Measurements from ENCODE around the gene PNMA6A. TPM values are rescaled to one million over a fixed set of nuclear protein-coding genes. Genes with fewer than 3 reads are reported as not detected.
"Not testable (repeated sequence)": the region's sequence is repeated elsewhere in the genome, so short reads cannot be mapped to it uniquely, and the experiment has no call there.

Gene PNMA6A
- total and polyA plus RNA-seq, 2 donors (not counting 1 experiment from before 2014, with no cell fraction given): 0.85 to 3.3 TPM

- H4K20me1 ChIP-seq (ENCODE audit: control insufficient read depth, extremely low read depth, insufficient read depth, low read length): no peaks in the 10 kb centered on the region
- no peak overlapping the region for H3K4me3 ChIP-seq (replicated peaks in 1 of 4; ENCODE audit: control extremely low read depth in 1 of 4, insufficient read depth in 1 of 4, low read depth in 3 of 4, low read length in 4 of 4)
- no peaks in the 10 kb centered on the region for H3K36me3 ChIP-seq (ENCODE audit: control insufficient read depth, insufficient read depth, low read length)
- H3K27me3 ChIP-seq (ENCODE audit: control insufficient read depth, insufficient read depth, low read length): no peaks in the 10 kb centered on the region
- TF ChIP-seq, protein P1, sequence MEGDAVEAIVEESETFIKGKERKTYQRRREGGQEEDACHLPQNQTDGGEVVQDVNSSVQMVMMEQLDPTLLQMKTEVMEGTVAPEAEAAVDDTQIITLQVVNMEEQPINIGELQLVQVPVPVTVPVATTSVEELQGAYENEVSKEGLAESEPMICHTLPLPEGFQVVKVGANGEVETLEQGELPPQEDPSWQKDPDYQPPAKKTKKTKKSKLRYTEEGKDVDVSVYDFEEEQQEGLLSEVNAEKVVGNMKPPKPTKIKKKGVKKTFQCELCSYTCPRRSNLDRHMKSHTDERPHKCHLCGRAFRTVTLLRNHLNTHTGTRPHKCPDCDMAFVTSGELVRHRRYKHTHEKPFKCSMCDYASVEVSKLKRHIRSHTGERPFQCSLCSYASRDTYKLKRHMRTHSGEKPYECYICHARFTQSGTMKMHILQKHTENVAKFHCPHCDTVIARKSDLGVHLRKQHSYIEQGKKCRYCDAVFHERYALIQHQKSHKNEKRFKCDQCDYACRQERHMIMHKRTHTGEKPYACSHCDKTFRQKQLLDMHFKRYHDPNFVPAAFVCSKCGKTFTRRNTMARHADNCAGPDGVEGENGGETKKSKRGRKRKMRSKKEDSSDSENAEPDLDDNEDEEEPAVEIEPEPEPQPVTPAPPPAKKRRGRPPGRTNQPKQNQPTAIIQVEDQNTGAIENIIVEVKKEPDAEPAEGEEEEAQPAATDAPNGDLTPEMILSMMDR (conservative IDR thresholded peaks at IDR 0.05 in 1 of 2, IDR thresholded peaks at IDR 0.05 in 1 of 2; ENCODE audit: low read depth in 1 of 2, low read length in 2 of 2): no peak
- TF ChIP-seq EZH2 (IDR thresholded peaks at IDR 0.05; ENCODE audit: low read length, missing control alignments): no peak
- no peak overlapping the region for H3K4me2 ChIP-seq (ENCODE audit: extremely low read depth, insufficient read depth, low read length)
- H3K79me2 ChIP-seq (ENCODE audit: control insufficient read depth, insufficient read depth, low read length): no peaks in the 10 kb centered on the region
- no peak overlapping the region for H3K27ac ChIP-seq (ENCODE audit: insufficient read depth, low read length)
- no peaks in the 10 kb centered on the region for H3K9me3 ChIP-seq (ENCODE audit: control insufficient read depth, insufficient read depth, low read depth, low read length)
- no peaks in the 10 kb centered on the region for H3K4me1 ChIP-seq (ENCODE audit: control insufficient read depth, extremely low read depth, insufficient read depth, low read length)
- no peak overlapping the region for H3K9ac ChIP-seq (ENCODE audit: insufficient read depth, low read length)
- no peak for DNase-seq (ENCODE audit: low read depth in 2 of 2)
- no peak overlapping the region for H2AFZ ChIP-seq (ENCODE audit: low read length)
These were observed 8.2 kb upstream of the PNMA6A start for GRCh38 chrX:153064061-153064460.

DNA sequence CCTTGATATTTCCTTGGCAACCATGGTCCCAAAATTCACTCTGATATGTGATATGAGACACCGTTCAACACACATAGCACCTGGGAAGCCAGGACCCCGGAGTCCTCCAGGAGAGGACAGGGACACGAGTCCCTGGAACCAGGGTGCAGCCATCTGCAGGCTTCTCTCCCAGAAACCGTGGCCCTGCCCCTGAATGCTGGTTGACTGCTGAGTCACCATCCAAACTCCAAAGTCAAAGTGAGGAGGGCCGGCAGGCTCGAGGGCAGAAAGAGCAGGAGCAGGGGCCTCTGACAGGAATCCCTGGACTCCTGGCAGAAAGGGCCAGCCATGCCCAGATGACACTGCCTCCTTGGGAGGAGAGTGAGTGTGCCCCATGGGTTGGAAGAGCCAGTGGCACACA is 6.9 kb upstream of the PNMA6A start:
- Histone ChIP-seq H3K79me2 (ENCODE audit: control insufficient read depth, insufficient read depth, low read length) (no peaks in the 10 kb centered on the region), H3K27ac (ENCODE audit: insufficient read depth, low read length) (no peak overlapping the region), H4K20me1 (ENCODE audit: control insufficient read depth, extremely low read depth, insufficient read depth, low read length) (no peaks in the 10 kb centered on the region), H3K27me3 (ENCODE audit: control insufficient read depth, insufficient read depth, low read length) (no peaks in the 10 kb centered on the region), H3K4me3 (replicated peaks in 1 of 4; ENCODE audit: control extremely low read depth in 1 of 4, insufficient read depth in 1 of 4, low read depth in 3 of 4, low read length in 4 of 4) (no peak overlapping the region), H3K9ac (ENCODE audit: insufficient read depth, low read length) (no peak overlapping the region), H2AFZ (ENCODE audit: low read length) (no peak overlapping the region), H3K4me1 (ENCODE audit: control insufficient read depth, extremely low read depth, insufficient read depth, low read length) (no peaks in the 10 kb centered on the region), H3K4me2 (ENCODE audit: extremely low read depth, insufficient read depth, low read length) (no peak overlapping the region), H3K9me3 (ENCODE audit: control insufficient read depth, insufficient read depth, low read depth, low read length) (no peaks in the 10 kb centered on the region), H3K36me3 (ENCODE audit: control insufficient read depth, insufficient read depth, low read length) (no peaks in the 10 kb centered on the region)
- TF ChIP-seq EZH2 (IDR thresholded peaks at IDR 0.05; ENCODE audit: low read length, missing control alignments): no peak
- TF ChIP-seq, protein P1 (conservative IDR thresholded peaks at IDR 0.05 in 1 of 2, IDR thresholded peaks at IDR 0.05 in 1 of 2; ENCODE audit: low read depth in 1 of 2, low read length in 2 of 2): no peak
- DNase-seq (ENCODE audit: low read depth in 2 of 2): no peak

DNA sequence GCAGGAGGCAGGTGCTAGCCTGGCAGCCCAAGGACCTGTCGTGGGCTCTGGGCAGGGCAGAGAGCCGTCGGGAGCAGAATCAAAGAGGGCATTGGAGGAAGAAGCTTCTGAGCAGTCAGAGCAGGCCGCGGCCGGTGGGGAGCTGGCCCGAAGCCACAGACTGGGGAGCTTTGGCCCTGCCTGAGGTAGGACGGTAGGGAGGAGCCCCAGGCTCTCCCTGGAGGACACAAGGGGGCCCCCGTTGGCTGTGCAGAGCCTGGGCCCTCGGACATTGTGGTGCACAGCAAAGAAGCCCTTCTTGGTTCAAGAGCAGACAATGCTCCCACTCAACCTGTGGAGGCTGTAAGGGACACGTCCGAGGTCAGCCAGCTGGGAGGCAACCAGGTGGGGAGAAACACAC is 5.9 kb upstream of the PNMA6A start:
- not testable (repeated sequence) for H2AFZ ChIP-seq (ENCODE audit: low read length); H3K4me2 ChIP-seq (ENCODE audit: extremely low read depth, insufficient read depth, low read length); H3K4me3 ChIP-seq (replicated peaks in 1 of 4; ENCODE audit: control extremely low read depth in 1 of 4, insufficient read depth in 1 of 4, low read depth in 3 of 4, low read length in 4 of 4); DNase-seq (ENCODE audit: low read depth in 2 of 2); H3K4me1 ChIP-seq (ENCODE audit: control insufficient read depth, extremely low read depth, insufficient read depth, low read length); H3K27ac ChIP-seq (ENCODE audit: insufficient read depth, low read length); H3K9ac ChIP-seq (ENCODE audit: insufficient read depth, low read length); H3K79me2 ChIP-seq (ENCODE audit: control insufficient read depth, insufficient read depth, low read length); H4K20me1 ChIP-seq (ENCODE audit: control insufficient read depth, extremely low read depth, insufficient read depth, low read length); H3K9me3 ChIP-seq (ENCODE audit: control insufficient read depth, insufficient read depth, low read depth, low read length); H3K27me3 ChIP-seq (ENCODE audit: control insufficient read depth, insufficient read depth, low read length); H3K36me3 ChIP-seq (ENCODE audit: control insufficient read depth, insufficient read depth, low read length)

DNA sequence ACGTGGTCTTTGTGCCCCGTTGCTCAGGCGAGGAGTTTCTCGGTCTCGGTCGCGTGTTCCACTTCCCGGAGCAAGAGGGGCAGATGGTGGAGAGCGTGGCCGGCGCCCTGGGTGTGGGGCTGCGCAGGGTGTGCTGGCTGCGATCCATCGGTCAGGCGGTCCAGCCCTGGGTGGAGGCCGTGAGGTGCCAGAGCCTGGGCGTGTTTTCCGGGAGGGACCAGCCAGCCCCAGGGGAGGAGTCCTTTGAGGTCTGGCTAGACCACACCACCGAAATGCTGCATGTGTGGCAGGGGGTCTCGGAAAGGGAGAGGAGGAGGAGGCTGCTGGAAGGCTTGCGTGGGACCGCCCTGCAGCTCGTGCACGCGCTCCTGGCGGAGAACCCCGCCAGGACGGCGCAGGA is 1.1 kb downstream of the PNMA6A start:
- DNase-seq (ENCODE audit: low read depth in 2 of 2); H3K9ac ChIP-seq (ENCODE audit: insufficient read depth, low read length); H3K4me1 ChIP-seq (ENCODE audit: control insufficient read depth, extremely low read depth, insufficient read depth, low read length); H2AFZ ChIP-seq (ENCODE audit: low read length); H3K79me2 ChIP-seq (ENCODE audit: control insufficient read depth, insufficient read depth, low read length); H3K4me2 ChIP-seq (ENCODE audit: extremely low read depth, insufficient read depth, low read length); H3K36me3 ChIP-seq (ENCODE audit: control insufficient read depth, insufficient read depth, low read length); H3K4me3 ChIP-seq (replicated peaks in 1 of 4; ENCODE audit: control extremely low read depth in 1 of 4, insufficient read depth in 1 of 4, low read depth in 3 of 4, low read length in 4 of 4); H3K27ac ChIP-seq (ENCODE audit: insufficient read depth, low read length); H4K20me1 ChIP-seq (ENCODE audit: control insufficient read depth, extremely low read depth, insufficient read depth, low read length); H3K27me3 ChIP-seq (ENCODE audit: control insufficient read depth, insufficient read depth, low read length); H3K9me3 ChIP-seq (ENCODE audit: control insufficient read depth, insufficient read depth, low read depth, low read length): not testable (repeated sequence)

All from fibroblast of lung (primary cell).